Activated CD4-positive, alpha-beta T cell treated with anti-CD3 and anti-CD28 coated beads, Interleukin-2, amount 50 U/mL, for 16 hours (primary cell): ENCODE data around the gene DENND1C.

Experiments used
- DNase-seq: peaks from one replicate; pipeline ENCODE4 v3.0.0-alpha.2; 2020

DENND1C gene

DNA sequence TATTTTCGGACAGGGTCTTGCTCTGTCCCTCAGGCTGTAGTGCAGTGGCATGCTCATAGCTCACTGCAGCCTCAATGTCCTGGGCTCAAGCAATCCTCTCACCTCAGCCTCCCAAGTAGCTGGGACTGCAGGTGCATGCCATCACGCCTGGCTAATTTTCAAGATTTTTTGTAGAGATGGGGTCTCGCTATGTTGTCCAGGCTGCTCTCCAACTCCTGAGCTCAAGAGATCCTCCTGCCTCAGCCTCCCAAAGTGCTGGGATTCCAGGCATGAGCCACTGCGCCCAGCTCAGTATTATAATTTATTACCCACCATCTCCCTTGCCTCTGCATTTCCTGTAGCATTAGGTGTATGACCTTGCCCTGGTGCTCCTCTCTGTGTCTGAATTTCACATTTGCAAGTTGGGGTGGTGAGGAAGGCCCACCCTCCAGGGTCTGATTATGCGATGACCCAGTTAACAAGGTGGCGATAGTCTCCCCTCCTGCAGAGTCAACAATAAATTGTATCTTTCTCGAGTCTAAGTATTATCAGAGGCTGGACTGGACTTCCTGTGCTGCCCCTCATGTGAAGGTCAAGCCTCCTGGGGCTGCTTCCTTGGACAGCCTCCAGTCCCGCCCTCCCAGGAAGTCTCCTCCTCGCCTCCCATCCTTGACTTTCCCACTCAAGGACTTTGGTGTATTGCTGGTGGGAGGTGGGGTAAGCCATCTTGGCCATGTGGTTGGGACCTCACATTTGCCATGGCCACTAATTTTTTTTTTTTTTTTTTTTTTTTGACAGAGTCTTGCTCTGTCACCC, 22.0 kb upstream of the DENND1C start:
- no peak for DNase-seq

DNA sequence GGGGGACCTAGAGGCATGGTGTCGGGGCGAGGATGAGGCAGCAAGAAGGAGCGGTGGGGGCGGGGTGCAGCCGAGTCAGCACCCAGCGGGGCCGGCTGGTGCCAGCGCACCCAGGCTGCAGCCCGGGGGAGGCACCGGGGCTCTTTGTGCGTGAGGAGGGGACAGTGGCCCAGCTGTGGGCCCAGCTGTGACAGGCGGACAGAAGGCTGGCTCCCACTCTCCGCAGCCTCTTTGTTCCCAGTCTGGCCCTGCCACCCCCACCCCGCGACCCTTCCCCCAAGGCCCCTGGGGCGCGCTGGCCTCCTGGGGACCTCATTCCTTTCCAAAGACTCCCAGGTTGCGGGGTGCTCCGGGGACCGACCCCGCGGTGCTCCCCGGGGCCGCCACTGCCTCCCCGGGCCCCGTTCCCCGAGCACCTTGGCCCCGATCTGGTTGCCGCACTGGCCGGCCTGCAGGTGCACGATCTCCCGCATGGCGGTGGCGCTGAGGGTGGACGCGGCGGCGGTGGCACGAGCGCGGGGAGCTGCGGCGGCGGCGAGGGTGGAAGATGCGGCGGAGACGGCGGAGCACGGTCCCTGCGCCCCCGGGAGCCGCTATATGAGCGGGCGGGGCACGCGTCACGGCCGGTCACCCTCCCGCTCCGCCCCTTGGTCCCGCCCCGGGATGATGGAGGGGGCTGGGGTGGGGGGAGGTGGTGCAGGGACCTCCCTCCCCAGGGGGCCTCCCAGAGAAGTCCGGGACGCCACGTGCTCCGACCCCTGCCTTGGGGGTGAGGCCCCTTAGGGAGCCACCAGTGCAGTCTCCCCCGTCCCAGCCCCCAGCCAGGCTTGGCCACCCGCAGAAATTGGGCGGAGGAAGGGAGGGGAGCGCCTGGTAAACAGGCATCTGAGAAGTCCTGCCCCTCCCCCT, 20.4 kb upstream of the DENND1C start, which contains the start of gene TUBB4A:
TSS of gene TUBB4A (minus strand) at position 570 of the 909 bp plus-strand sequence. CDS start at position 473, 97 bp downstream.
- DNase-seq, result no peak

DNA sequence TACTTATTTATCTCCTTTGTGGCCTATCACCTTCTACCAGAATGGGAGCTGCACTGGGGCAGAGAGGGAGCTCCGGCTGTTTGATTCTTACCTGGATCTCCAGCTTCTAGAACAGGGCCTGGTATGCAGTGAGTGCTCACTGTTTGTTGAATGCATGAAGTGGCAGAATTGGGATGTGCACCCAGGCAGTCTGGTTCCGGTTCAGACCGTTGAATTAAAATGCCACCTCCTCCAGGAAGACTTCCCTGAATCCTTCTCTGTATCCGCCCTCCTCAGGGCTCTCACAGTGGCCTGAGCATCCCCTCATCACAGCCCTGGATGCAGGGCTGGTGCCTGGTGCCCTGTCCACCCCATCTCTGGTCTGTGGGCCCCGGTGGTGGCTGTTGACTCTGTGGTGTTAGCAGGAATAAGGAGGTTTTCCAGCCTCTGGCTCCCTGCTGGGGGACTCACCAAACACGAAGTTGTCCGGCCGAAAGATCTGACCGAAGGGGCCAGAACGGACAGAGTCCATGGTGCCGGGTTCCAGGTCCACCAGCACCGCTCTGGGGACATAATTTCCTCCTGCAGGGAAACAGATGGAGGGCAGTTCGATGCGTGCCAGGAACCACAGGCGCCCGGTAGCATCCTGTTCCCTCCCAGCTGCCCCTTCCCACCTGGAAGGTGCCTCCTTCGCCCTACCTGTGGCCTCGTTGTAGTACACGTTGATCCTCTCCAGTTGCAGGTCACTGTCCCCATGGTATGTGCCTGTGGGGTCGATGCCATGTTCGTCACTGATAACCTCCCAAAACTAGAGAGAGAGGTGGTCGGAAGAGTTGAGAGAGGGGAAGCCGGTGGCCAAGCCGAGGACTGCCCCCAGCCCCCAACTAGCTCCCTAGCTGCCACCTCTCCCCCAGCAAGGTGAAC, 19.5 kb upstream of the DENND1C start:
- no peak for DNase-seq

DNA sequence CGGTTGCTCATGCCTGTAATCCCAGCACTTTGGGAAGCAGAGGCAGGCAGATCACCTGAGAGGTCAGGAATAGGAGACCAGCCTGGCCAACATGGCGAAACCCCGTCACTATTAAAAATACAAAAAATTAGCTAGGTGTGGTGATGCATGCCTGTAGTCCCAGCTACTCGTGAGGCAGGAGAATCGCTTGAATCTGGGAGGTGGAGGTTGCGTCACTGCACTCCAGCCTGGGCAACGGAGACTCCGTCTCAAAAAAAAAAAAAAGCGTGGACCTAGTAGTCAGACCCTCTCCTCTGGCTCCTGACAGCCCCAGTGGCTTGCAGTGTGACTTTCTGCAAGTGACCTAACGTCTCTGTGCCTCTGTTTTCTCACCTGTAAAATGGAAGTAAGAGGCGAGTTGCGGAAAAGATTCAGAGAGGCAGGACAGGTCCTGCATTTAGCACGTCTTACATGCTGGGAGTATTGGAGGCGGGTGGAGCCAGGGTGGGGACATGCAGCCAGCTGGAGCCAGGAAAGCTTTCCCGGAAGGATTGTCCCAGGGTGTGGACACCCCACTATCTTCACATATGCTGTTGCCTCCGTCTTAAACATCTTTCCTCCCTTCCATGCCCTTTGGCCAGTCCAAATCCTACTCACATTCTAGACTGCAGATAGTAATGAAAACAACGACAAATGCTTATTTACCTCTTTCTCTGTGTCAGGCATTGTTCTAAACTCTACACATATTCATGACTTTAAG, 17.6 kb upstream of the DENND1C start:
- no peak for DNase-seq

DNA sequence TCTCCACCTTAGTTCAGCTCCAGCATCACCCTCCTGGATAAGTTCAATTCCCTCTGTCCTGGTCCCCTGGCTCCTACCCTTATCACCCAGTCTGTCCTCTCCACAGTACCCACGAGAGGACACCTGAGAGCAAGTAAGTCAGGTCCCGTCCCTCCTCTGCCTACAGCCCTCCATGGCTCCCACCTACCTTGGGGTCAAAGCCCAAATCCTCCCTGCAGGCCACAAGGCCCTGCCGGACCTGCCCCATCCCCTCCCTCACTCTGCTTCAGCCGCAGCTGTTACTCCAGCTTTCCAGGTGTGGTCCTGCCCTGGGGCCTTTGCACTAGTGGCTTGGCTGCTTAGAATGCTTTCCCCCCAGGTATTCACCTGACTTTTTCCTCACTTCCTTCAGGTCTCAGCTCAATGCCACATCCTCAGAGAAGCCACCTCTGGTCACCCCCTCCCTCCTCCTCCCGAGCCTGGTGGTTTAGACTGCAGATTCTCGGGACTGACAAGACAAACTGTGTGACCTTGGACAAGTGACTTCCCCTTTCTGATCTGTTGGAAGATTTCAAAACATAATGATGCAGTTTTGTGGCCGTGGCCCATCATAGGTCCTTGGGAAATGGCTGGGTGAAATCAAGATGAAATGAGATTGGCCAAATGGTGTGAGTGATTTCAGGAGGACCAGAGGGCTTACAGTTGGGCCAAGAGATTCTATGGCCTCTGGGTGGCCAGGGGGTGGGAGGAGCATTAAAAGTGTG, 16.9 kb upstream of the DENND1C start:
- no peak for DNase-seq

DNA sequence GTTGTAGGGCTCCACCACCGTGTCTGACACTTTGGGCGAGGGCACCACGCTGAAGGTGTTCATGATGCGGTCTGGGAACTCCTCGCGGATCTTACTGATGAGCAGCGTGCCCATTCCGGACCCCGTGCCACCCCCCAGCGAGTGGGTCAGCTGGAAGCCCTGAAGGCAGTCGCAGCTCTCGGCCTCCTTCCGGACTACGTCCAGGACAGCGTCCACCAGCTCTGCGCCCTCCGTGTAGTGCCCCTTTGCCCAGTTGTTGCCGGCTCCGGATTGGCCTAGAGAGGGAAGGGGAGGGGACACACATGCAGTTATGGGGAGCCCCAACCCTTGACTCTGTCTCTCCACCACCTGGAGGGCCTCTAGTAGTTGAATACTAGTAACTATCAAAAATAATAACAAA, 14.4 kb upstream of the DENND1C start:
- DNase-seq, result no peak

DNA sequence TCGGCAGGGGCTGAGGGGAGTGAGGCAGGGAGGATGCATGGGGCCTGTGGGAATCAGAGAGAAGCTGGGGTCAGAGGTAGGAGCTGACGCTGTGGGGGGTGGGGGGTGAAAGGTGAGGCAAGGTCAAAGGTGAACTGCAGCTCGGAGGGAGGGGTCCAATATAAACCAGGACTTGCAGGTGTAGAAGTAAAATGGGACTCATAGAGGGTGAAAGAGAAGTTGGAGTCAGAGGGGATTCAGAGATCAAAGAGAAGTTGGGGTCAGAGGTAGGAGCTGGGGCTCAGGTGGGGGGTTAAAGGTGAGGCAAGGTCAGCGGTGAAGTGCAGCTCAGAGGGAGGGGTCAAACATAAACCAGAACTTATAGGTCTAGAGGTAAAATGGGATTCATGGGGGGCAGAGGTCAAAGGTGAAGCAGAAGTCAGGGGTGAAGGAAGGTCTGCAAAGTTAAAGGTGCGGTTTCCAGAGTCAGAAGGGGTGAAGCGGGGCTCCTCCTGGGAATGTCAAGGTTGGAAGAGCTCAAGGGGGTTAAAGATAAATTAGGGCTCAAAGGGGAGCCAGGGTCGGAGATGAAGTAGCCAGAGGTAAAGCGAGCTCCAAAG, 12.9 kb upstream of the DENND1C start:
- DNase-seq, result no peak

DNA sequence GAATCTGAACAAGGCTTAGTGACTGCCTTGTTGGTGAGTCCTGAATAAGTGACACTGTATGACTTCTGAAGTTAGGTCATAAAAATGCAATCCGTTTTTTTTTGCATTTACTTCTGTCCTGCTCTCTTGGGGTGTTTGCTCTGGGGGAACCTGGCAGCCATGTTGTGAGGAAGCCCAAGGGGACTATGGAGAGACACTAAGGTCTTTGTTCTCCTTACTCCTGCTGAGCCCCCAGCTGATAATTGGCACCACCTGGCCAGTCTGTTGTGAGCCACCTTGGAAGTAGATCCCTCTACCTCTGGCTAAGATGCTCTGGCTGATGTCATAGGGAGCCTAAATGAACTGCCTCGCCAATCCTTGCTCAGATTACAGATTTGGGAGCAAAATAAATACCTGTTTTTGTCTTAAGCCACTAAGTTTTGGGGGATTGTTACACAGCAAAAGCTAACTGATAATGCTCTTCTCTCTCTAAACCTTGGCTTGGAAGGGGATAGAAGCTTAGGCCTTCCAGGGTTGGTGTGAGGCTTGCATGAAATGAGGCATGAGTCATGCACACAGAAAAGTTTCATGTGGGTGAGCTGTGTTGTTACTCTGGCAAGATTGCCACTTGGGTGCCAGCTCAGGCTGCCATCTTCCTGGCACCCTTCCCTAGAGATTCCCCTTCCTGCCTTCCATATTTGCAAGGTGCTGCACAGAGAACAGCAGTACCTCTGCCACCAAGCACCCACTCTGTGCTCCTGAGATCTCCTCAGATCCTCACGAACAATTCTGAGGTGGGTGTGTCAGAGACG, 10.4 kb upstream of the DENND1C start:
- DNase-seq, result no peak

DNA sequence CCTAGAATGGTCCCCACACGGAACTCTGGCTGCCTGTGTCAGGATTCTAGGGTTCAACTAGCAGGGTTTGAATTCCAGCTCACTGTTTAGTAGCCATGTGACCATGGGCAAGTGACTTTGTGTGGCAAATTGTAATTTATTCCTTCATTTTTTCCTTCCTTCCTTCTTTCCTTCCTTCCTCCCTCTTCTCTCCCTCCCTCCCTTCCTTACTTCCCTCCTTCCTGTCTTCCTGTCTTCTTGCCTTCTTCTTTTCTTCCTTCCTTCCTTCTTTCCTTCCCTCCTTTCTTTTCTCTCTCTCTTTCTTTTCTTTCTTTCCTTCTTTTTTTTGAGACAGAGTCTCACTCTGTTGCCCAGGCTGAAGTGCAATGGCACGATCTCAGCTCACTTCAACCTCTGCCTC, 8.5 kb upstream of the DENND1C start:
- no peak for DNase-seq

DNA sequence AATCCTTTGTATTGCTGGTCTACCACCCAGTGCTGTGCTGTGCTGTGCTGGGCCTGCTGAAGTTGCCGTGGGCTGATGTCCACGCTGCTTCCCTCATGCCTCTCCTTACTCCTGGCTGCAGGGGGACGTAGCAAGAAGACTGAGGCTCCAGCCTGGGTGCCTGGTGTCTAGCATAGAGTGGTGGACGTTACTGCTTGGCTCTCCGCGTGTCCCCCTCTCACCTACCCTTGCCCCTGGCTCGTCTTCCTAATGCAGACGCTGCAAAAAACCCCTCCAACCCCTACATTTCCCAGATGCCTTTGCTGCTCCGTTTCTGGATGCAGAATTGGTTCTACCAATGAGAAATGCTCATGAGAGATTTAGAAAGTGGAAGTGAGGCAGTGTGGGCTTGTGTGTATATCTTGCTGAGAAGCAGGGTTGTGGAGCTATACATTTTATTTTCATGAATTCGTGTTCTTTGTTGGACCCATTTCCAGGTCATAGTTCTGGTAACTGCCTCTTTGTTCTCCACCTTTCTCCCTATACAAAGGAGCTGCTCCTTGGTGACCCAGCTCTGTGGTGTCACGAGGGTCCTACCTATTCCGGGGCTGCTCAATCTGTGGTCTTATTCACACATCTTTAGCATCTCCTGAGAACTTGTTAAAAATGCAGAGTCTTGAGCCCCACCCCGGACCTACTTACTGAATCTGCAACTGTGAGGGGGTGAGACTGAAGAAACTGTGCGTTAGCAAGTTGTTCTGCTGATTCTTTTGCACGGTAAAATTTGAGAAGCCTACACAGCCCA, 7.9 kb upstream of the DENND1C start:
- DNase-seq, result peak; percentile 69

DNA sequence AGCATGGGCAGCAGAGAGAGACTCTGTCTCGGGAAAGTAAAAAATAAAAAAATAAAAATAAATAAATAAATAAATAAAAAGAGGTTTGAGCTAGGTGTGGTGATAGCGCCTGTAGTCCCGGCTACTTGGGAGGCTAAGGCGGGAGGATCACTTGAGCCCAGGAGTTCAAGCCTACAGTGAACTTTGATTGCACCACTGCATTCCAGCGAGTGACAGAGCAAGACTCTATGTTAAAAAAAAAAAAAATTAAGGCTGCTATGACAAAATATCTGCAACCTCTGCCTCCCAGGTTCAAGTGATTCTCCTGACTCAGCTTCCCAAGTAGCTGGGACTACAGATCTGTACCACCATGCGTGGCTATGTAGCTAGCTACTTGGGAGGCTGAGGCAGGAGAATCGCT, 3.2 kb upstream of the DENND1C start:
- no peak for DNase-seq

DNA sequence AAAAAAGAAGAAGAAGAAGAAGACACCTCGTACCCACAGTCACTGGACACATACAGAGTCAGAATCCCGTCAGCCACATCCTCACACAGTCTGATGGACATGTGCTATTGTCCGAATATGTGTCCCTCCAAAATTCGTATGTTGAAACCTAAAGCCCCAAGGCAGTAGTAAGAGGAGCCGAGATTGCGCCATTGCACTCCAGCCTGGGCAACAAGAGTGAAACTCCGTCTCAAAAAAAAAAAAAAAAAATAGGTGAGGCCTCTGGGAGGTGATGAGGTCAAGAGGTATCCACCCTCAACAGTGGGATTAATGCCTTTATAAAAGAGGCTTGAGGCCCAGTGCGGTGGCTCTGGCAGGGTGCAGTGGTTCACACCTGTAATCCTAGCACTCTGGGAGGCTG, 2.6 kb upstream of the DENND1C start:
- no peak for DNase-seq

DNA sequence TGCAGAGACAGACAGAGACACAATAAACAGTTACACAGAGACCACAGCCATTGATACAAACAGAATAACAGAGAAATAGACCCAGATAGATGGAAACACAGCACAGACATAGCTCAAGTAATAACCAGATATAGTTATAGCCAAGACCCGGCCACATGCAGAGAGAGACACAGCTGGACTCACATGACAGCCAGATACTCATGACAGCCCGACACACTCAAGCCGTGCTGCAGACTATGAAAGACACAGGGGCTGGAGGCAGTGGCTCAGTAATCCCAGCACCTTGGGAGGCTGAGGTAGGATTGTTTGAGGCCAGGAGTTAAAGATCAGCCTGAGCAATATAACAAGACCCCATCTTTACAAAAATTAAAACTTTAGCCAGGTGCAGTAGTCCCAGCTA, 1.6 kb upstream of the DENND1C start:
- no peak for DNase-seq

DNA sequence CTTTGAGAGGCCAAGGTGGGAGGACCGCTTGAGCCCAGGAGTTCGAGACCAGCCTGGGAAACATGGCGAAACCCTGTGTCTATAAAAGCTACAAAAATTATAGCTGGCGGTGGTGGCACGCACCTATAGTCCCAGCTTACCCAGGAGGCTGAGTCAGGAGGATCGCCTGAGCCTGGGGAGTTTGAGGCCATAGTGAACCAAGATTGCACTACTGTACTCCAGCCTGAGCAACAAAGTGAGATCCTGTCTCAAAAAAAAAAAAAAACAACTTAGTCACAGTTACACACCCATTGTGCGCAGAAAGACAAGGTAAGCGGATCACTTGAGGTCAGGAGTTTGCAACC, 728 bp upstream of the DENND1C start:
- DNase-seq, result no peak

DNA sequence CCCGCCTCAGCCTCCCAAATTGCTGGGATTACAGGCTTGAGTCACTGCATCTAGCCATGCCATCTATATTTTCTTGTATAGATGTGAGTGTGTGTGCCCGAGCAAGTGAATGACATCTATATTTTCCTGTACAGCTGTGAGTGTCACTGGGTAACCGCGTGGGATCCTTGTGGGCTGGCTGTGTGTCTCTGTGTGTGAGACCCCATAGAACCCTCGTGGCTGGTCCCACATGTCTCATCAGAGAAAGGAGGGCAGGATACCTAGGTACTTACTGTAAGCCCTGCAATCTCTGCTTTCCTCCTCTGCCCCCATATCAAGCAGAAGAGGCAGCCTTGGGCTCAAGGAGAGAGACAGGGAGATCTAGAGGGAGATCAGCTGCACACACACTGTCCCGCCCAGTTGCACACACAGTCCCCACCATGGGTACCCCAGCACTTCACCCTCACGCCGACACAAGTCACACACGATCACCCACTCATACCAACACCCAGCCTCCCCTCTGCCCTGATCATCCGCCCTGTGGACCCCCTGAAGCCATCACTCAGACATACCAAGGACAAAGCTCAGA, 655 bp downstream of the DENND1C start:
- DNase-seq, result peak; percentile 23

DNA sequence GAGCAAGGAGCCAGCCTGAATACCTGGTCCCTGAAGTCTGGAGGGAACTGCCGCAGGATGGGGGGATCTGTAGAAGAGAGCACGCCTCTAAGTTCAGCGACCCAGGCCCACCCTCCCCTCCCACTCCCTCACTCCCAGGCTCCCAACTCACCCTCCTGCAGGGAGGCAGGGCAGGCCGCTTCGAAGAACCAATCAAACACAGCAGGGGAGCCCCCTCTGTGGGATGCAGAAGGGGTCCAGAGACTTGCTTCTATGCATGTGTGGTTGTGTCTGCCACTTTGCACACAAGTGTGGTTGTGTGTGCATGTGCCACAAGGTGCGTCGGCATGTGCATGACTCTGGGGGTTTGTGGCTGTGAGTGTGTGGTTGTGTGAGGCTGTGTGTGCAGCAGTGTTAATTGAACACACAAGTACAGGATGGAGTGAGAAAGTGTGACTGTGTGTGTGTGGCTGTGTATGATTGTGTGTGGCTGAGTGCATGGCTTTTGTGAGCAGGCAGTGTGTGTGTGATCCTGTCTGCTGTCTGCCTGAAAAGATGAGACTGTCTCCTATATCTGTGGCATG, 1.7 kb downstream of the DENND1C start:
- DNase-seq, result no peak

DNA sequence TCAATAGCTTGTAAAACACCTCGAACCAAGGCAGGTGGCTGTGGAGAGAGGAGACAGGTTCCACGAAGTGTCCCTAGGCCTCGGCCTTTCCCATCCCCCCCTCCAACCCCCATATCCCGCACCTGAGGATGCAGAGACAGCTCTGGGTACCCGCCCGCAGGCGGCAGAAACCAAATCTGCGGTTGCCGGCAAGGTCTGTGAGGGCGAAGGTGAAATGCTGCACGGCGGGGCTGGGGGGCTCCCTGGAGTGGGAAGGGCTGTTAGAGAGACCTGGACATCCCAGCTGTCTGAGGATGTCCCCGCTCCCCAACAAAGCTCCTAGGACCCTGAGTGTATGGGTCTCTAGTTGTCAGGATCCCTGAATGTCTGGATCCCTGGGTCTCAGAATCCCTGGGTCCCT, 2.8 kb downstream of the DENND1C start:
- DNase-seq, result no peak

DNA sequence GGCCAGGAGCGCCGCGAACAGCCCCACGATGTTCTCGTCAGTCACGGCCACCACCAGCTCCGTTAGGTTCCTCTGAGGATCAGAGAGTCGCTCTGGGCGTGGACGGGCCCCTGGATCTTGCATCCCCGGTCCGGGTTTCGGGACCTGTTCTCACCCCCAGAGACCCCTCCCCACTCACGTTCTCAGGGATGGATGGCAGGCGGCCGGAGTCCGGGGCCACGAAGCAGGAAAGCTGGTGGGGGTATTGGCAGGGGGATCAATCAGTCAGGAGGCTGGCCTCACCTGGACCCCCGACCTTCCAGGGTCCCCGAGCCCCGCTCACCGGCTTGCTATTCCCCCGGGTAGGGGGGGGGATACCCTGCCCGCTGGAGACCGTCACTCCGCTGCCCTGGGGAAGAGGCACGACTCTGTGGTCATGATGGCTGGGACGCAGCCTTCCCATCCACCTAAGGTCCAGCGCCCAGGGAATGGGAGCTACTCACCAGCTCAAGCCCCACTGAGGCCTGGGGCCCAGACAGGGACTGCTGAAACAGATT, 4.6 kb downstream of the DENND1C start:
- no peak for DNase-seq
